ENCODE data around the gene TNFRSF21. TPM values are rescaled to one million over a fixed set of nuclear protein-coding genes. Genes with fewer than 3 reads are reported as not detected.

Gene TNFRSF21
- total RNA-seq, 2 donors from 2014 or later: 24.6 to 26.0 TPM

- TF ChIP-seq CTCF (IDR thresholded peaks at IDR 0.05) (no peak), POLR2A (IDR thresholded peaks at IDR 0.05) (no peak)
- H3K4me3 ChIP-seq: no peak overlapping the region
- DNase-seq (no peak), ATAC-seq (no peak)
- peaks cover 22% of the 10 kb centered on the region for H3K4me1 ChIP-seq
- no peaks in the 10 kb centered on the region for H3K36me3 ChIP-seq (replicated peaks in 1 of 2; ENCODE audit: insufficient read depth in 1 of 2, low read depth in 2 of 2)
- no peaks in the 10 kb centered on the region for H3K27me3 ChIP-seq
- intact Hi-C loops (cut with DNase I): no loop called here
- WGBS, 2 donors: 70 to 79% methylated on average over 6 of the region's 6 CpGs
- no peak overlapping the region for H3K27ac ChIP-seq
- H3K9me3 ChIP-seq: no peaks in the 10 kb centered on the region
Measured at GRCh38 chr6:47302043-47302442, 7.7 kb downstream of the TNFRSF21 start.

DNA sequence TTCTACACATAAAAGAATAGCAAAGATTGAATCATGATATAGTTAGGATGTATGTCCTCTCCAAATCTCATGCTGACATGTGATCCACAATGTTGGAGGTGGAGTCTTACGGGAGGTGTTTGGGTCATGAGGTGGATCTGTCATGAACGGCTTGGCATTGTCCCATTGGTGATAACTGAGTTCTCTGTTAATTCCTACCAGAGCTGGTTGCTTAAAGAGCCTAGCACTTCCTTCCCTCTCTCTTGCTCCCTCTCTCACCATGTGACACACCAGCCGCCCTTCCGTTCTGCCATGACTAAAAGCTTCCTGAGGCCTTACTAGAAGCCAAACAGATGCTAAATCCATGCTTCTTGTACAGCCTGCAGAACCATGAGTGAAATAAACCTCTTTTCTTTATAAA lies 8.3 kb downstream of the TNFRSF21 start:
- no peak for TF ChIP-seq CTCF (IDR thresholded peaks at IDR 0.05)
- DNase-seq (no peak), ATAC-seq (no peak)
- intact Hi-C loops (cut with DNase I): no loop called here
- Histone ChIP-seq H3K4me1 (peaks cover 22% of the 10 kb centered on the region), H3K9me3 (no peaks in the 10 kb centered on the region), H3K36me3 (replicated peaks in 1 of 2; ENCODE audit: insufficient read depth in 1 of 2, low read depth in 2 of 2) (no peaks in the 10 kb centered on the region), H3K27me3 (no peaks in the 10 kb centered on the region), H3K4me3 (no peak overlapping the region), H3K27ac (no peak overlapping the region)
- 89 to 90% methylated on average over 4 of the region's 4 CpGs for WGBS, 2 donors

DNA sequence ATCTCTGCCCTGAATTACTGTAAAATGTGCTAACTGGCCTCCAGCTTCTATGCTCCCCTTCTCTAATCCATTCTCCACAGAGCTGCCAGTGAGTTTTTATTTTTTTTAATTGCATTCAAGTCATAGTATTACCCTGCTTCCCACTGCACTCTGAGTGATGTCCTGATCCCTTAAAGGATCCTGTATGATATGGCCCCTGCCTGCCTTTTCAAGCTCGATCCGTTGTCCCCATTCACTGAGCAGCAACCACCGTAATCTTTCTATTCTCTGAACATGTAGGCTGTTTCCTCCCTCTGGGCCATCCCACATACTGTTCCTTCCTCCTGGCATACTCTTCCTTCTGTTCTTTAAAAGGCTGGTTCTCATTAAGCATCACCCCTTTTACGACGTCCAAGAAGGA lies 9.3 kb downstream of the TNFRSF21 start:
- Histone ChIP-seq H3K4me3 (no peak overlapping the region), H3K27ac (no peak overlapping the region), H3K27me3 (no peaks in the 10 kb centered on the region), H3K4me1 (peaks cover 26% of the 10 kb centered on the region), H3K36me3 (replicated peaks in 1 of 2; ENCODE audit: insufficient read depth in 1 of 2, low read depth in 2 of 2) (no peaks in the 10 kb centered on the region), H3K9me3 (no peaks in the 10 kb centered on the region)
- DNase-seq: no peak
- TF ChIP-seq CTCF (IDR thresholded peaks at IDR 0.05): no peak
- no peak for TF ChIP-seq POLR2A (IDR thresholded peaks at IDR 0.05)
- WGBS, 2 donors: 88 to 92% methylated on average over 5 of the region's 5 CpGs
- no peak for ATAC-seq
- intact Hi-C loops (cut with DNase I): no loop called here

DNA sequence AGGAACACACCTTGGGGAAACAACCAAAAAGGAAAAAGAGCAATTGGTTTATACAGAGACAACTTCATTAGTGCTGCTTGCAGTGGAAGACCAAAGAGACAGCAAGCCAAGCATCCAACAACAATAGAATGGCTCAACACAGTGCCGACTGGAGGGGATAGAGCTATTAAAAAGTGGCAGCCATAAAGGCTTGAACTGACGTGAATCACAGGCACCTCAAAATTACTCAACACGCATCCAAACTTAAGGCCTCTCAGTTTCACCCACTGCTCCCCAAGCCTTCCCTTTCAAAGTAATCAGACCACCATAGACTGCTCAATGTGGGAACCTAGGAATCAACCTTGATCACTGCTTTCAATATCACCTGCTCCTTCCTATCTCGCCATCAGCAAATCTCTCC lies 9.7 kb downstream of the TNFRSF21 start:
- no peak for ATAC-seq
- Histone ChIP-seq H3K27ac (no peak overlapping the region), H3K4me3 (no peak overlapping the region), H3K36me3 (replicated peaks in 1 of 2; ENCODE audit: insufficient read depth in 1 of 2, low read depth in 2 of 2) (no peaks in the 10 kb centered on the region), H3K4me1 (peaks cover 26% of the 10 kb centered on the region), H3K9me3 (no peaks in the 10 kb centered on the region), H3K27me3 (no peaks in the 10 kb centered on the region)
- TF ChIP-seq CTCF (IDR thresholded peaks at IDR 0.05): no peak
- no peak for TF ChIP-seq POLR2A (IDR thresholded peaks at IDR 0.05)
- WGBS, 2 donors: 90 to 95% methylated on average over 4 of the region's 4 CpGs
- intact Hi-C loops (cut with DNase I): no loop called here
- no peak for DNase-seq

- no peaks in the 10 kb centered on the region for H3K27me3 ChIP-seq
- ATAC-seq: no peak
- H3K4me3 ChIP-seq: no peak overlapping the region
- TF ChIP-seq CTCF (IDR thresholded peaks at IDR 0.05) (no peak), POLR2A (IDR thresholded peaks at IDR 0.05) (no peak)
- no peaks in the 10 kb centered on the region for H3K9me3 ChIP-seq
- H3K36me3 ChIP-seq (replicated peaks in 1 of 2; ENCODE audit: insufficient read depth in 1 of 2, low read depth in 2 of 2): no peaks in the 10 kb centered on the region
- intact Hi-C loops (cut with DNase I): no loop called here
- no peak for DNase-seq
- H3K4me1 ChIP-seq: peaks cover 20% of the 10 kb centered on the region
- H3K27ac ChIP-seq: no peak overlapping the region
Measured at GRCh38 chr6:47298475-47298874, 11.2 kb downstream of the TNFRSF21 start.

Data from body of pancreas (tissue), 4 donors.